GM11168 (cell line): ENCODE measurements around the gene CMTM8.
"Not testable (repeated sequence)": the region's sequence is repeated elsewhere in the genome, so short reads cannot be mapped to it uniquely, and the experiment has no call there.

Experiments used
- in situ Hi-C: fragments of 300-500 bp; cut with MboI; formaldehyde crosslinking; loops from one replicate; pipeline ENCODE4 v1.12.0; 2022; ENCODE audit warnings: low sequenced_read_pairs; ENCODE audit not compliant: unreplicated experiment

CMTM8 gene, protein sequence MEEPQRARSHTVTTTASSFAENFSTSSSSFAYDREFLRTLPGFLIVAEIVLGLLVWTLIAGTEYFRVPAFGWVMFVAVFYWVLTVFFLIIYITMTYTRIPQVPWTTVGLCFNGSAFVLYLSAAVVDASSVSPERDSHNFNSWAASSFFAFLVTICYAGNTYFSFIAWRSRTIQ

DNA sequence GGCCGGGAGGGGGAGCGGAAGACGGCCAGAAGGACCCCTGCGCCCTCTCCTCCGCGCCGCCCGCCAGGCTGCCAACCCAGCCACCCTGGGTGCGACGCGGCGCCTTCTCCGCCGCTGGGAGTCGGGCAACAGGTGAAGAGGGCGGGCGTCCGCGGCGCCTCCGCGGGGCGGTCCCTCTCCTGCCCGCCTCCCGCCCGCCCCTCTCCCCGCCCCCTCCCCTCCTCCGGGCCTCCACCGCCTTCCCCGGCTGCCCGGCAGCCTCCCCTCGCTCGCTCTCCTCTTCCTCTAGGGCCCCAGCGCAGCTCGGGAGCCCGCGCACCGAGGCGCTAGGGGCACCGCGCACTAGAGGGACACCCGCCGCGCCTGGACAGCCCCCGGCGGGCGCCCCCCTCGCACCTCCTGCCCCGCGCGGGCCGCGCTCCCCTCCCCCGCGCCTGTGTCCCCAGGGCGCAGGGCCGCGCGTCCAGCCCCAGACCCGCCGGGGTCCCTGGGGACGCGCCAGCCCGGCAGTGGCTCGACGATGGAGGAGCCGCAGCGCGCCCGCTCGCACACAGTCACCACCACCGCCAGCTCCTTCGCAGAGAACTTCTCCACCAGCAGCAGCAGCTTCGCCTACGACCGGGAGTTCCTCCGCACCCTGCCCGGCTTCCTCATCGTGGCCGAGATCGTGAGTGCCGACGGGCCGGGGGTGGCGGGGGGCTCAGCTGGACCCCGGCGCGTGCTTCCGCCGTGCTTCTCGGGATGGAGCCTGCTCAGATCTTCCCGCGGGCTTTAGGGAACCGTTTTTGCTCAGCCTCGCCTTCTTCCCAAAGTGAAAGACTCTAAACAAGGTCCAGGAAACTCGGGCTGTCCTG lies at the start of gene CMTM8:
Gene CMTM8 (plus strand): TSS at position 228 of the 854 bp plus-strand sequence. CDS start 293 bp downstream, at position 521.
- in situ Hi-C loops = no loop called here

DNA sequence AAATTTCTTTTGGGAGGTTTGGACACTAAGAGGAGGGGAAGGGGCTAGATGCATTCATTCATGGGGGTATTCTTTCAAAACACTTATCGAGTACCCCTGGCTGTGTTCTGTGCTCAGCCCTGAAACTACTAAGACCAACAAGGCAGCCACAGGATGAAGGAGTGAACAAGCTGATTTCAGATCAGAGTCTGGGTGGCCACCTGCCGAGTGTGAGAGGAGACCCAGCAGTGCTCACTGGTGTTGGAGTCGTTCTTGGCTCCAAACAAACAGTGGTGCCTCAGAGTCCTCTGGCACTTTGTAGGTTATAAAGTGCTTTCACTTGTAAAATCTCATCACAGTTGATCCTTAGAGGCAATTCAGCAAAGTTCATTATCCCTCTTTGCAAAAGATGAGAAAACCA lies 48.8 kb upstream of the CMTM8 start:
- in situ Hi-C loops = no loop called here

DNA sequence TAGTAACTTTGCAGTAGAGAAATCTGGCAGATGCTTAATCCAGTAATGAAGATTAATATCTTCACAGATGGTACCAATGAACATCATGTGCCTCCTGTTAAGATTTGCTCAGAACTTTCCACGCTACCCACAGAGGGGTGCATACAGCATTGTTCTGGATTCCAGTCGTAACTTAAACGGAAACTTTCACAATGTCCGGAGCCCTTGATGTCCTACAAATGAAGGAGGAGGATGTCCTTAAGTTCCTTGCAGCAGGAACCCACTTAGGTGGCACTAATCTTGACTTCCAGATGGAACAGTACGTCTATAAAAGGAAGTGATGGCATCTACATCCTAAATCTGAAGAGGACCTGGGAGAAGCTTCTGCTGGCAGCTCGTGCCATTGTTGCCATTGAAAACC lies 47.9 kb upstream of the CMTM8 start:
- in situ Hi-C loops = not testable (repeated sequence)

DNA sequence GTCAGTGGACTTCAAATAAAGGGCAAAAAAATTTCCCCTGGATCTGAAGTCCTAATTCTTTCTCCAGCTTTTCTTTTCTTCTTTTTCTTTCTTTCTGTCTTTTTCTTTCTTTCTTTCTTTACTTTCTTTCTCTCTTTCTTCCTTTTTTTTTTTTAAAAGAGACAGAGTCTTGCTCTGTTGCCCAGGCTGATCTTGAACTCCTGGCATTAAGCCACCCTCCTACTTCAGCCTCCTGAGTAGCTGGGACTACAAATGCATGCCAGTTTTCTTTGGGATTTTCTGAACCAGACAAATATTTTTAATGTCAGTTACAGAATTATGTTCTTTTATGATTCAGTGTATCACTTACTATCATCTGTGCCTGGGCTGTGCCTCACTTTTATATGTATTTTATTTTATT lies 45.4 kb upstream of the CMTM8 start:
- in situ Hi-C loops = no loop called here

DNA sequence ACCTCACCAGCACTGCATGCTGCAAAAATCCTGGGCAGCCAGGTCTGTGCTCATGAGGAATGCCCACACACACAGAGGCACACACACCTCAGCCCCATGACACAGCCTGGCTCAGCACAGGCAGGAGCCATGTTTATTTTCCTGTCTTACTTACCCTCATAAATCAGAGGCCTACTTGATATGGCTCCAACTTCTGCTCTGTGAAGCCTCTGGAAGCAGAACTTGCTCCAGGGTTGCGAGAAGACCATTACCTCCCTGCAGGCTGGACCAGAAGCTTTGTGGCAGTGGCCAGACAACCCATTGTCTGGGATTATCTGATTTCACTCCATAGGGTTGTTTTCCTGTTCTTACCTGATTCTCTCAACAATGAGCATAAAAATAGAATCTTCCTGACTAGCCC lies 43.8 kb upstream of the CMTM8 start:
- in situ Hi-C loops = no loop called here

DNA sequence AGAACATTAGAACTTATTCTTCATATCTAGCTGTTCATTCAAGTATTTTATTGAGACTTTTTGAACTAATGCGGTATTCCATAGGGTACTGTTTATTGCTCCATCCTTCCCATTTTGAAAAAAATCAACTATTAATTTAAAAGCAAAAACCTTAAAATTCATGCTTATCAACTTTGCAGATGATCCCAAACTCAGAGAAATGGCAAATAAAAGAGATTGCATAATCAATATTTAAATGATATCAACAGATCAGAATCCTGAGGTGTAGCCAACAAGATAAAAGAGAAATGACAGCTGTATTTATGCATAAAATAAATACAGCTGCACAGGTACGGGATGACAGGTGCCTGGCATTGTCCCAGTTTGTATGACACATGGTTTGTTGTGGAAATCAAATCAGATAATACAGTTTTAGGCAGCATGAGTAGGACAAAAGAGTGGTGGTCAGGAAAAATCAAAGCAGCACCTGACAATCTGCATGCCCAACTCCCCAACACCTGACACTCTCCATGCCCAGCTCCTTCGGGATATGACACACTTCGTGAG lies 42.4 kb upstream of the CMTM8 start:
- in situ Hi-C loops = no loop called here

DNA sequence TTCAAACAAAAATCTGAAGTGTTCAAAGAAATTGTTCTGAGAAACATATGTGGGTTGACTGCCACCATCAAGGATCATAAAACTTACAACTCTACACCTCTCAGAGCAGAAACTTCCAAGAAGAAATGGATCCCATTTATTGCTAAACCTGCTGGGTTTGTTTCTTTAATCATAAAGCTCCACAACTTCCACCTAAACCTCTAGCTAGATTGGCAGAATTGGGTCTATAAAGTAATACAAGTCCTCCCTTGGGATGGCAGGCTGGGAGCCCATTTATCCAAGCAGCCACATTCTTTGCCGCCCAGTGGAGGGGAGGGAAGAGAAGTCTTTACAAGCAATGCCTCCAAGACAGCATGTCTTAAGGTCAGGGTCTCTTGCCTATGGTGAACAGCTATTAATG lies 40.5 kb upstream of the CMTM8 start:
- in situ Hi-C loops = no loop called here

DNA sequence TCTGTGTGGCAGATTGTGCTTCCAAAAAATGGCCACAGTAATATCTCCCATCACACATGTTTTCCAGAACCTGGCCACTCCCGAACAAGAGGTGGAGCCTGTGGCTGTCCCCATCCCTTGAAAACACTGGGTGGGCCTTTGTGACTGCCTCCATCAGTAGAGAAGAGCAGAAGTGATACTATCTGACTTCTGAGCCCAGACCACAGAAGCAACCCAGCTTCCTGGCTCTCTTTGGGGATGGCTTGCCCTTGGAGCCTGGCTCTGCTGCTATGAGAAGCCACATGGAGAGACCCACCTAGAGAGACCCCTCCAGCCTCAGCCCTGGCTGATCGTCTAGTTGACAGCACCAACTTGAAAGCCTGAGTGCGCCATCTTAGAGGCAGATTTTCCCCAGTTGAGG lies 39.8 kb upstream of the CMTM8 start:
- in situ Hi-C loops = no loop called here

DNA sequence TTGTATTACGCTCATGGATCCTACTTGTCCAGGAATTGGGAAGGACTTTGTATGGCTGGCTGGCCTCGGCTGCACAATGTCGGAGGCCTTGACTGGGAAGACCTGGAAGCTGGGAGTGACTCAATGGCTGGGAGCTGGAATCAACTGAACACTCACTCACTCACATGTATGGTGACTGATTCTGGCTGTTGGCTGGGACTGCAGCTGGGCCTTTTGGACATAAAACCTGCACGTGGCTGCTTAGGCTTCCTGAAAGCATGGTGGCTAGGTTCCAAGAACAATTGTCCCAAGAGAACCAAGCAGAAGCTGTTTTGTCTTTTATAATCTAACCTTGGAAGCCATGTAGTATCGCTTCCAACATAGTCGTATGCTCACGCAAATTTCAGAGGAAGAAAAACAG lies 38.0 kb upstream of the CMTM8 start:
- in situ Hi-C loops = loop anchor here (10.0 kb wide), 1 partner anchor 64 kb away; no protein-coding TSS in a partner anchor

DNA sequence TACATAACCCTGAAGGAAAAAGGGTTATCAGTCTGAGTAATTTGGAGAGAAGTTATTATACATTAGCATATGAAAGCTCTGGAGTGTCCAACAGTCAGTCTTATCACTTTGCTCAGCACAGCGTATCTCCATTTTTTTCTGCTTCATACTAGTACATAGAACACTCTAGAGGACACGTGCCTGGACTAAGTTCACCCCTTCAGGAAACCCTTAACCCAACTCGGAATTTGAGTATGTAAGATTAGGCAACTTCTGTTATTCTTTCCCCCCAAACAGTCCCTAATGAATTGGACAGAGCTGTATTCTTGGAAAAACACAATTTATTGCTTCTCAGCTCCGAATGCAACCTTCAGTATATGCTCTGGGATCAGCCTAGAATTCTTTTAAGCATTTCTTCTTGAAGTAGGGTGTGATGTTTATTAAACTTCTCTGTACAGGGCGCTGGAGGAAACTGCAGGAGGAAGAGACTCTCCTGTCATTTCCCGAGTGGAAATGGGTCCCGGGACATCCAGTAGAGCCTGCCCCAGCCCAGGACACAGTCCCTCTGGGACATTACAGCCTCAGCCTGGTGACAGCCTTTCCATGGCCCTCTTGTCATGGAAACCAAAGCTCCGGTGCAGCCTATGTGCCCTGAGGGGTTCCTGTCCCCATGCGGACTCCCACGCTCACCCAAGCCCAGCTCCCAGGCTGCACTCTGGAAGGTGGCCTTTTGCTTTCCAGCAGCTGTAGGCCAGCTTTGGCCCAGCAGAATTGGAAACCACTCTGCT lies 37.3 kb upstream of the CMTM8 start:
- in situ Hi-C loops = loop anchor here (10.0 kb wide), 1 partner anchor 64 kb away; no protein-coding TSS in a partner anchor

DNA sequence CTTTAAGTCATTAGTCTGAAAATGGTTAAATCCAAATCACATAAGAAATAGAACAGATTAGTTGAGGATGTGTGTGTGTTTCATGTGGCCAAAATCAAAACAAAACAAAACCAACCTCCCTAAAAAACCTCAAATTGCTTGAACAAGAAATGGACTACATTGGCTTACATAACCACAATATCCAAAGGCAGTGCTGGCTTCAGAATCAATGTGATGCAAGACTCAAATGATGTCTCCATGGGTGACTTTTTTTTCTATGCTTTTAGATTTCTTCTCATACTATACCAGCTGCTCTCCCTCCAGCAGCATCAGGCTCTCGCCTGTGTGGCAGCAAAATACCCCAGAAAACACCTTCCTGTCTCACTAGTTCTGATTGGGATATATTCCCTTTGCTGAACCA lies 36.0 kb upstream of the CMTM8 start:
- in situ Hi-C loops = loop anchor here (10.0 kb wide), 1 partner anchor 62 kb away; no protein-coding TSS in a partner anchor

DNA sequence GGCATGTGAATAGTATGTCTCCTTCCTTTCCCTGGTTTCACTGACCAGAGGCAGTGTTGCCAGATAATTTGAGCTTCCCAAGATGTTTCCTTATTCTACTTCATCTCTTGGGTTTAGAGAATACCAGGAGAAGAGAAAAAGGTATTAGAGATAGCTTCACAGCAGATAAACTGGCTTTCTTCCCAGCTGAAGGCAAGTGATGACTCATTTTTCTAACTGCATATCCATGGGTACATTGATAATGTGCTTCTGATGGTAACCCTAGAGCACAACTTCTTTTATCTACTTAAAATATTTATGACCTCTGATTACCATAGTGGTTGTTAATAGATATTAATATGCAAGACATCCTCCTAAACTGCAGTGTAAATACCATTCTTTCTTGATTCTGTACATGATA lies 34.6 kb upstream of the CMTM8 start:
- in situ Hi-C loops = loop anchor here (10.0 kb wide), 1 partner anchor 61 kb away; no protein-coding TSS in a partner anchor

DNA sequence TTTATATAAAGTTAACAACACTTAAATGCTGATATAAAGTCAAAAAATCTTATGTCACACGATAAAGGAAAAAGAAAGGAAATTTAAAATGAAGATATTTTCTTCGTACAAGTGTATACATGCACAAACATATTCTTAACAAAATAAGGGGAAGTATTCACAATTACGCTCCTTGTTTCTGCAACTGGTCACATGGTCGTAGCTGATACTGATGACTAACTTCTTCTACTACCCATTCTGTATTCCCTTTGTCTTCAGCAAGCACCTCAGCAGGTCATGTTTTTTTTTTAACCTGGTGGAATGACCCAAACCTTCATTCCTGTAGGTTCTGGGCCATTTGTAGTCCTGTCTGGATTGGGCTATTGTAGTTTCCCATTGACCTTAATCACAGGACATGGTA lies 30.0 kb upstream of the CMTM8 start:
- in situ Hi-C loops = loop anchor here (10.0 kb wide), 1 partner anchor 56 kb away; no protein-coding TSS in a partner anchor

DNA sequence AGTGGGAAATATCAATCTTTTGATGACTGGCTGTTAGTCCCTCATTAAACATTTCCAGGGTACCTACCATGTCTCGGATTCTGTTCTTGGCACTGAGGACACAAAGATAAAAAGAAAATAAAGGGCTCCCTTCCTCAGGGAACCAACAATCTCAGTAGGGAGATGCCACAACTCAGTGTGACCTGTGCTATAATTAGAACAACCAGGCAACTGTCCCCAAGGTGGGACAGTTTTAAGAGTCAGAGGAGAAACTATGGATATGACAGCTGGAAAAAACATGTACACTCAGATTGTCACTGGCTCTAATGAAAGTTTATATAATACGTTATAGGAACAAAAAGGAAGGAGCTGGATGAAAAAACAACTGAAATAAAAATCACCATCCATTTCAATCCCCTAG lies 23.3 kb upstream of the CMTM8 start:
- in situ Hi-C loops = no loop called here

DNA sequence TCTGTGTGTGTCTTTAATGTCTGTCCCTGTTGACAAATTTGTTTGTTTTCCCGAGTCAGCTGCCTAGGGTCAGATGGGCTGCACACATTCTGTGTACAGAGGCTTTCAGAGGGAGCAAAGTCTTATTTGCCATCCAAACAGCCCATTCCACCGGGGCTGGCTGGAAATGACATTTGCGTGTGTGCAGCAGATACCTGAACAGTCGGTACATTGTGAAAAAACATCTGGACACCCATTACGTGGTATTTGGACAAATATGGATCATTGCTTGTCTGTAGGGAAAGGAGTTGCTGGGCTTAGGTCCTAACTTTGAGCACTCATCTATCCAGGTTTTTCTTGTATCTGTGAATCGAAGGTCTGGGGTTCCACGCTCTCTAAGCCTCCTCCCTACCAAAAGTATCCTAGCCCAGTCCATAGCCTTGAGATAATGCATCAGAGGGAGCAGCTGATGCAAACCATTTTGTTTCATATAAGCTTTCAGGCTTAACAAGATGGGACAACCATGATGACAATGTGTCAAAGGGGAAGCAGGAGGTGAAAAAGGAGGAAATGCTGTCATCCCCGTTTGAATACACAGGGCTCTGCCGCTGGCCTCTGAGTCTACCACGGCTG lies 22.2 kb upstream of the CMTM8 start:
- in situ Hi-C loops = no loop called here

DNA sequence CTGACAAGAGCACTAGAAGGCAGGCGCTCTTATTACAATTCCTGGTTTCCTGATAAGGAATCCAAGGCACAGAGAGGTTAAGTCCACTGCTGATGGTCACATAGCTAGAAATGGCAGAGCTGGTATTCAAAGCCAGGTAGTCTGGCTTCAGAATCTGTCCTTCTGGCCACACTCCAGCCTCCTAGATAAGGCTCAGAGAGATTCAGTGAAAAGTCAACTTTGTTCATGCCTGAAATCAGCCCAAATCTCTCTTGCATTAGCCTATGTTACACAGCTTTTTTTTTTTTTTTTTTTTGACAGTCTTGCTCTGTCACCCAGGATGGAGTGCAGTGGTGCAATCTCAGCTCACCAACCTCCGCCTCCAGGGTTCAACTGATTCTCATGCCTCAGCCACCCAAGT lies 21.1 kb upstream of the CMTM8 start:
- in situ Hi-C loops = no loop called here

DNA sequence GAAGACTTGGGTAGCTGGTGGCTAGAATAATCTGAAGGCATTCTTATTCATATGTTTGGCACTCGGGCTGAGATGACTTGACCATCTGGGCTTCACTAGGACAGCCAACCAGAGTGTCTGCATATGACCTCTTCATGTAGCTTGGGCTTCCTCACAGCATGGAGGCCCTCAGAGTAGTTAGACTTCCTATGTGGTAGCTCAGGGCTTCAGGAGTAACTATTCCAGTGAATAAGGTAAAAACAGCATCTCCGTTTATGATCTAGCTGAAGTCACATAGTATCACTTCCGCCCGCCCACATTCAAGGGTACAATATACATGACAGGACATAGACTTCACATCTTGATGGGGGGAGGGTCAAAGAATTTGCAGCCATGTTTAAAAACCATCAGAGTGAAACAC lies 18.9 kb upstream of the CMTM8 start:
- in situ Hi-C loops = no loop called here

DNA sequence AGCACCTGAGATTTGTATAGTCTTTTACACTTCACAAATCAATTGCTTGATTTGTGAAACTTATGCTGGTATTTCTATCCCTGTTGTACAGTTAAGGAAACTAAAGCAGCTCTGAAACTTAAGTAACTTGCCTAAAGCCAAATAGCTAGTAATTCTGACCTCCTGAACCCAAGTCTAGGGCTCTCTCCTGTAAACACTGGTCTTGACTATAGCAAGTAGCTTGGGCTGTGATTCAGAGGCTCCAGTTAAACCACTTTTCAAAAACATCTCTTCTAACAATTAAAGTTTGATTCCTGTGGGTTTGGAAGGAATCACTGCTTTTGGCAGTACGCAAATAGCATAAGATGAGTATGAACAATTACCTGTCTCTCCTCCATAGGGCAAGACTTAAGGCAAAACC lies 18.5 kb upstream of the CMTM8 start:
- in situ Hi-C loops = no loop called here

DNA sequence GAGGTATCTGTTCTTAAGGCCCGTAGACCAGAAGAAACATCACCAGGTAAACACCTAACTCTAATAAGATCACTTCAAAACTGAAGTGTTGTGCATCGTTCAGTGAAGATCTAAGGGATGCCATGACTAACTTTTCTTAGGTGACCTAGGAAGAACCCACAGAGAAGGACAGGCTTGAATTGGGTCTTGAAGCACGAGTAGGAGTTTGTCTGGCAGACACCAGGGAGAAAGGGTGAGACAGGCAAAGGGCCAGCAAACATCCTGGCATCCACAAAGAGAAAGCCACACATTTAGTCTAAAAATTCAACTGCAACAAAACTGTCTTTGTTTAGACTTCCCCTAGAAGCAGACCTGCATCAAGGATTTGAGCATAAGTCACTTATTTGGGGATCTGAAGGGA lies 15.5 kb upstream of the CMTM8 start:
- in situ Hi-C loops = no loop called here

DNA sequence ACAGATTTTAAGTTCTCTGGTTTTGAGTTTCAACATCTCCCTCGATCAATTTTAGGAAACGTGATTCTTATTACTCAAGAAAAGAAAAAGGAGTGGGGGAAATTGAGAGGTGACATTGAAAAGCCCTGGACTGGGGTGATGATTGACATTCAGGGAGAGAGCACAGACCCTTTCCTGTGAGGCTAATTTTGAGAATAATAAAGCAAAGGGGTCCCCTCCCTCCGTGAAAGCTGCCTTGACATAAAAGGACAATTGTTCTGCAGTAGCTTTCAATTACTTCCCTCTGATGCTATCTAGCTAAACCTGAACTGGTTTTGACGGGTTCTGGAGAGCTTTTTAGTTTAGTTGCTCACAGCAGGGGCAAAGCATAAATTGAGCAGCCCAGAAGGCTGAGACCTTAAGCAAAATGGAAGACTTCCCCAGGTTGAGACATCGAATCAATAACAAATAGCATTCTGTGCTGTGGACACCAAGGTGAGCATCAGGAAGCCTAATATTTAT lies 14.4 kb upstream of the CMTM8 start:
- in situ Hi-C loops = no loop called here
